Measurements from ENCODE around the gene MAP2K1. TPM values are rescaled to one million over a fixed set of nuclear protein-coding genes. Genes with fewer than 3 reads are reported as not detected.

Gene MAP2K1
- total and polyA plus RNA-seq, 9 of the 15 experiments (the other 6 are each of a cell fraction or from before 2014, with no cell fraction given): 7.5 to 58.3 (median 30.0) TPM

DNA sequence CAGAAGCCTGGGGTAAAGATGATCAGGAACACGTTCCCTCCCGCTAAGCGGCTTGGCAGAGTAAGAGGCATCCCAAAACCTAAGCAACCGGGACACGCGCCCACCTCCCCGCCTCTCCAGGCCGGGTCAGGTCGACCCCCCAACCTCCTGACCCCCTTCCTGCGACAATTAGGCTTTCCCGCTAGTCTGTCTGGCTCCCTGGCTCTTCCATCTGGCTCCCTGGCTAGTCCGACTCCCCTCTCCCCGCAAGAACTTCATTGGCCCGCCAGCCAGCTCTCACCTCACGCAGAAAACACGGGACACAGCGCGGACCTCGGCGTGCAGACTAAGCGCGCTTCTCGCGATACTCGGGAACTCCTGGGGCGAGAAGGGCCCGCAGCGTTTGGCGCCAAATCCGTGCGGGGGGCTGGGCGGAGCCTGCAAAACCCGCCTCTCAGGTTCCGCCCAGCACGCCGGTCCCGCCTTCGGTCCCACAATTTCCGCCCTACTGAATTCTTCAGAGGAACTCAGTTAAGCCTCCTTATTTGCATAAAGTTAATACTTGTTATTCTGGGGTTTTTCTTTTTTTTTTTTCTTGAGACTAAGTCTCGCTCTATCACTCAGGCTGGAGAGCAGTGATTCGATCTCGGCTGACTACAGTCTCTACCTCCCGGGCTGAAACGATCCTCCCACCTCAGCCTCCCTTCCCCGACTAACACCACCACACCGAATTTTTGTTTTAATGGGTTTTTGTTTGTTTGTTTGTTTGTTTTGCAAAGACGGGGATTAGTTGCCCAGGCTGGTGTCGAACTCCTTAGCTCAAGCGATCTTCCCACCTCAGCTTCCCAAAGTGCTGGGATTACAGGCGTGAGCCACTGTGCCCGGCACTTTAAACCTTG, 30.1 kb upstream of the MAP2K1 start, which contains the start of gene TIPIN (continued):
- TF ChIP-seq ZNF408 (CRISPR knock-in tag; IDR thresholded peaks at IDR 0.05; ENCODE audit: low read depth) (no peak), PRPF4 (IDR thresholded peaks at IDR 0.05; ENCODE audit: insufficient read depth, low read depth, low read length, poor library complexity, severe bottlenecking) (no peak), TBP (optimal IDR thresholded peaks at IDR 0.05; ENCODE audit: low read depth, low read length) (peak; percentile 92), EWSR1 (IDR thresholded peaks at IDR 0.05; ENCODE audit: borderline replicate concordance, low read depth, partially characterized antibody) (no peak), NFYB (IDR thresholded peaks at IDR 0.05; ENCODE audit: extremely low read depth, insufficient read length) (peak; percentile 36), HDAC8 (tag; IDR thresholded peaks at IDR 0.05) (no peak; the same call in 1 of the 2 replicates), NFE2L1 (tag; IDR thresholded peaks at IDR 0.05; ENCODE audit: borderline replicate concordance, low read depth) (no peak), CTBP1 (IDR thresholded peaks at IDR 0.05; ENCODE audit: borderline replicate concordance) (no peak; the same call in 1 of the 2 replicates), ZNF347 (CRISPR knock-in tag; IDR thresholded peaks at IDR 0.05; ENCODE audit: low read depth) (no peak), HMGN3 (IDR thresholded peaks at IDR 0.05; ENCODE audit: borderline replicate concordance, extremely low read depth, insufficient read length, low read depth, low read length) (peak; percentile 79), HDAC6 (IDR thresholded peaks at IDR 0.05; ENCODE audit: low read depth, low read length) (no peak)
- TF ChIP-seq, protein P1, sequence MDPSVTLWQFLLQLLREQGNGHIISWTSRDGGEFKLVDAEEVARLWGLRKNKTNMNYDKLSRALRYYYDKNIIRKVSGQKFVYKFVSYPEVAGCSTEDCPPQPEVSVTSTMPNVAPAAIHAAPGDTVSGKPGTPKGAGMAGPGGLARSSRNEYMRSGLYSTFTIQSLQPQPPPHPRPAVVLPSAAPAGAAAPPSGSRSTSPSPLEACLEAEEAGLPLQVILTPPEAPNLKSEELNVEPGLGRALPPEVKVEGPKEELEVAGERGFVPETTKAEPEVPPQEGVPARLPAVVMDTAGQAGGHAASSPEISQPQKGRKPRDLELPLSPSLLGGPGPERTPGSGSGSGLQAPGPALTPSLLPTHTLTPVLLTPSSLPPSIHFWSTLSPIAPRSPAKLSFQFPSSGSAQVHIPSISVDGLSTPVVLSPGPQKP (CRISPR knock-in tag; IDR thresholded peaks at IDR 0.05): no peak
- TF ChIP-seq, protein P2, sequence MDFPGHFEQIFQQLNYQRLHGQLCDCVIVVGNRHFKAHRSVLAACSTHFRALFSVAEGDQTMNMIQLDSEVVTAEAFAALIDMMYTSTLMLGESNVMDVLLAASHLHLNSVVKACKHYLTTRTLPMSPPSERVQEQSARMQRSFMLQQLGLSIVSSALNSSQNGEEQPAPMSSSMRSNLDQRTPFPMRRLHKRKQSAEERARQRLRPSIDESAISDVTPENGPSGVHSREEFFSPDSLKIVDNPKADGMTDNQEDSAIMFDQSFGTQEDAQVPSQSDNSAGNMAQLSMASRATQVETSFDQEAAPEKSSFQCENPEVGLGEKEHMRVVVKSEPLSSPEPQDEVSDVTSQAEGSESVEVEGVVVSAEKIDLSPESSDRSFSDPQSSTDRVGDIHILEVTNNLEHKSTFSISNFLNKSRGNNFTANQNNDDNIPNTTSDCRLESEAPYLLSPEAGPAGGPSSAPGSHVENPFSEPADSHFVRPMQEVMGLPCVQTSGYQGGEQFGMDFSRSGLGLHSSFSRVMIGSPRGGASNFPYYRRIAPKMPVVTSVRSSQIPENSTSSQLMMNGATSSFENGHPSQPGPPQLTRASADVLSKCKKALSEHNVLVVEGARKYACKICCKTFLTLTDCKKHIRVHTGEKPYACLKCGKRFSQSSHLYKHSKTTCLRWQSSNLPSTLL (IDR thresholded peaks at IDR 0.05): 0 out of 2 replicates have a peak, but pooled peaks have one; percentile 17
- TF ChIP-seq, protein P3, sequence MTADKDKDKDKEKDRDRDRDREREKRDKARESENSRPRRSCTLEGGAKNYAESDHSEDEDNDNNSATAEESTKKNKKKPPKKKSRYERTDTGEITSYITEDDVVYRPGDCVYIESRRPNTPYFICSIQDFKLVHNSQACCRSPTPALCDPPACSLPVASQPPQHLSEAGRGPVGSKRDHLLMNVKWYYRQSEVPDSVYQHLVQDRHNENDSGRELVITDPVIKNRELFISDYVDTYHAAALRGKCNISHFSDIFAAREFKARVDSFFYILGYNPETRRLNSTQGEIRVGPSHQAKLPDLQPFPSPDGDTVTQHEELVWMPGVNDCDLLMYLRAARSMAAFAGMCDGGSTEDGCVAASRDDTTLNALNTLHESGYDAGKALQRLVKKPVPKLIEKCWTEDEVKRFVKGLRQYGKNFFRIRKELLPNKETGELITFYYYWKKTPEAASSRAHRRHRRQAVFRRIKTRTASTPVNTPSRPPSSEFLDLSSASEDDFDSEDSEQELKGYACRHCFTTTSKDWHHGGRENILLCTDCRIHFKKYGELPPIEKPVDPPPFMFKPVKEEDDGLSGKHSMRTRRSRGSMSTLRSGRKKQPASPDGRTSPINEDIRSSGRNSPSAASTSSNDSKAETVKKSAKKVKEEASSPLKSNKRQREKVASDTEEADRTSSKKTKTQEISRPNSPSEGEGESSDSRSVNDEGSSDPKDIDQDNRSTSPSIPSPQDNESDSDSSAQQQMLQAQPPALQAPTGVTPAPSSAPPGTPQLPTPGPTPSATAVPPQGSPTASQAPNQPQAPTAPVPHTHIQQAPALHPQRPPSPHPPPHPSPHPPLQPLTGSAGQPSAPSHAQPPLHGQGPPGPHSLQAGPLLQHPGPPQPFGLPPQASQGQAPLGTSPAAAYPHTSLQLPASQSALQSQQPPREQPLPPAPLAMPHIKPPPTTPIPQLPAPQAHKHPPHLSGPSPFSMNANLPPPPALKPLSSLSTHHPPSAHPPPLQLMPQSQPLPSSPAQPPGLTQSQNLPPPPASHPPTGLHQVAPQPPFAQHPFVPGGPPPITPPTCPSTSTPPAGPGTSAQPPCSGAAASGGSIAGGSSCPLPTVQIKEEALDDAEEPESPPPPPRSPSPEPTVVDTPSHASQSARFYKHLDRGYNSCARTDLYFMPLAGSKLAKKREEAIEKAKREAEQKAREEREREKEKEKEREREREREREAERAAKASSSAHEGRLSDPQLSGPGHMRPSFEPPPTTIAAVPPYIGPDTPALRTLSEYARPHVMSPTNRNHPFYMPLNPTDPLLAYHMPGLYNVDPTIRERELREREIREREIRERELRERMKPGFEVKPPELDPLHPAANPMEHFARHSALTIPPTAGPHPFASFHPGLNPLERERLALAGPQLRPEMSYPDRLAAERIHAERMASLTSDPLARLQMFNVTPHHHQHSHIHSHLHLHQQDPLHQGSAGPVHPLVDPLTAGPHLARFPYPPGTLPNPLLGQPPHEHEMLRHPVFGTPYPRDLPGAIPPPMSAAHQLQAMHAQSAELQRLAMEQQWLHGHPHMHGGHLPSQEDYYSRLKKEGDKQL (CRISPR knock-in tag; IDR thresholded peaks at IDR 0.05; ENCODE audit: borderline replicate concordance): no peak
- TF ChIP-seq, protein P4, sequence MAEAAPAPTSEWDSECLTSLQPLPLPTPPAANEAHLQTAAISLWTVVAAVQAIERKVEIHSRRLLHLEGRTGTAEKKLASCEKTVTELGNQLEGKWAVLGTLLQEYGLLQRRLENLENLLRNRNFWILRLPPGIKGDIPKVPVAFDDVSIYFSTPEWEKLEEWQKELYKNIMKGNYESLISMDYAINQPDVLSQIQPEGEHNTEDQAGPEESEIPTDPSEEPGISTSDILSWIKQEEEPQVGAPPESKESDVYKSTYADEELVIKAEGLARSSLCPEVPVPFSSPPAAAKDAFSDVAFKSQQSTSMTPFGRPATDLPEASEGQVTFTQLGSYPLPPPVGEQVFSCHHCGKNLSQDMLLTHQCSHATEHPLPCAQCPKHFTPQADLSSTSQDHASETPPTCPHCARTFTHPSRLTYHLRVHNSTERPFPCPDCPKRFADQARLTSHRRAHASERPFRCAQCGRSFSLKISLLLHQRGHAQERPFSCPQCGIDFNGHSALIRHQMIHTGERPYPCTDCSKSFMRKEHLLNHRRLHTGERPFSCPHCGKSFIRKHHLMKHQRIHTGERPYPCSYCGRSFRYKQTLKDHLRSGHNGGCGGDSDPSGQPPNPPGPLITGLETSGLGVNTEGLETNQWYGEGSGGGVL (CRISPR knock-in tag; IDR thresholded peaks at IDR 0.05): no peak
